GM13976 (cell line): ENCODE results near the gene HCN3.
"Not testable (repeated sequence)": the region's sequence is repeated elsewhere in the genome, so short reads cannot be mapped to it uniquely, and the experiment has no call there.

ENCODE experiments used
- DNase-seq: peaks from one replicate; pipeline ENCODE4 v3.0.0; 2012; ENCODE audit warnings: low spot score
- CTCF ChIP-seq: IDR thresholded peaks from 2 replicates; pipeline ENCODE4 v1.5.1; 2012; ENCODE audit warnings: borderline replicate concordance, mild to moderate bottlenecking; ENCODE audit not compliant: insufficient read depth; ENCODE audit errors: extremely low read depth, missing control alignments, control extremely low read depth
- in situ Hi-C: fragments of 300-500 bp; cut with MboI; formaldehyde crosslinking; loops from one replicate; pipeline ENCODE4 v1.12.0; 2022; ENCODE audit warnings: low sequenced_read_pairs, mixed read lengths, inconsistent platforms; ENCODE audit not compliant: unreplicated experiment

HCN3 gene

GRCh38 chr1:155241841-155242264 is 35.4 kb upstream of the HCN3 start:
- DNase-seq, result no peak
- TF ChIP-seq CTCF, result no peak
- in situ Hi-C loops, result no loop called here

- TF ChIP-seq CTCF, result no peak
- no peak for DNase-seq
- in situ Hi-C loops, result no loop called here
Measured at GRCh38 chr1:155242805-155243358, 34.4 kb upstream of the HCN3 start.

GRCh38 chr1:155244368-155245162 is 32.7 kb upstream of the HCN3 start:
- peak; percentile 46 for TF ChIP-seq CTCF
- peak; percentile 95 for DNase-seq
- in situ Hi-C loops, result no loop called here

GRCh38 chr1:155245163-155245524 is 32.1 kb upstream of the HCN3 start:
- in situ Hi-C loops, result no loop called here
- DNase-seq, result no peak
- no peak for TF ChIP-seq CTCF

- in situ Hi-C loops, DNase-seq: not testable (repeated sequence)
Measured at GRCh38 chr1:155246796-155247195, 30.5 kb upstream of the HCN3 start.

- TF ChIP-seq CTCF, result no peak
- in situ Hi-C loops, result no loop called here
- no peak for DNase-seq
Measured at GRCh38 chr1:155247667-155248553, 29.4 kb upstream of the HCN3 start.

- in situ Hi-C loops, result no loop called here
- TF ChIP-seq CTCF, result no peak
Measured at GRCh38 chr1:155250246-155250632, 27.0 kb upstream of the HCN3 start.

More at GRCh38 chr1:155250246-155250632, 27.0 kb upstream of the HCN3 start:
- DNase-seq, result peak; percentile 42
